ENCODE measurements around the gene INTS1.

GRCh38 chr7:1426474-1426873, 77.7 kb downstream of the INTS1 start:
- TF ChIP-seq EP300 (IDR thresholded peaks at IDR 0.05; ENCODE audit: borderline replicate concordance) = no peak
- TF ChIP-seq FOXM1 (IDR thresholded peaks at IDR 0.05; ENCODE audit: borderline replicate concordance, low read depth) = no peak
- no peak for TF ChIP-seq RAD21 (IDR thresholded peaks at IDR 0.05; ENCODE audit: low read depth)
- no peak for TF ChIP-seq CREB1 (IDR thresholded peaks at IDR 0.05; ENCODE audit: low read depth)
- no peak for TF ChIP-seq MAX (IDR thresholded peaks at IDR 0.05)
- no peak for TF ChIP-seq YY1 (IDR thresholded peaks at IDR 0.05; ENCODE audit: low read depth)
